Keratinocyte (primary cell): ENCODE measurements around the gene AMMECR1. TPM values are rescaled to one million over a fixed set of nuclear protein-coding genes. Genes with fewer than 3 reads are reported as not detected.

Experiments used
- DNase-seq: peaks from one replicate; pipeline ENCODE4 v3.0.0-alpha.2; 2011; ENCODE audit warnings: low read depth, missing footprints, low spot score
- FAIRE-seq: peaks from 2 replicates; lab custom pipeline; 2011; peaks lifted over from hg19 to GRCh38; lab: Jason Lieb, UNC
- H2AFZ ChIP-seq: 2 replicates; pipeline ENCODE4 v1.6.0; 2012; ENCODE audit warnings: low read length, control low read depth, inconsistent platforms; ENCODE audit not compliant: control insufficient read depth
- H3K27ac ChIP-seq: 2 replicates; pipeline ENCODE4 v1.5.1; 2011; ENCODE audit warnings: low read length; ENCODE audit not compliant: control insufficient read depth, insufficient read depth
- H3K27me3 ChIP-seq: 3 replicates; pipeline ENCODE4 v1.6.0; 2011; ENCODE audit warnings: low read length; ENCODE audit not compliant: control insufficient read depth, insufficient read depth; ENCODE audit errors: extremely low read depth
- H3K36me3 ChIP-seq, 2 experiments: 2 replicates in 1 of 2; 3 replicates in 1 of 2; pipeline ENCODE4 v1.5.1; 2011; ENCODE audit warnings: low read length in 2 of 2, mild to moderate bottlenecking in 1 of 2; ENCODE audit not compliant: control insufficient read depth in 2 of 2, insufficient read depth in 2 of 2; ENCODE audit errors: extremely low read depth in 1 of 2
- H3K4me1 ChIP-seq: 3 replicates; pipeline ENCODE4 v1.5.1; 2011; ENCODE audit warnings: low read length; ENCODE audit not compliant: control insufficient read depth, insufficient read depth; ENCODE audit errors: extremely low read depth
- H3K4me2 ChIP-seq: 3 replicates; pipeline ENCODE4 v1.6.0; 2011; ENCODE audit warnings: low read depth, low read length; ENCODE audit not compliant: control insufficient read depth, insufficient read depth; ENCODE audit errors: extremely low read depth
- H3K4me3 ChIP-seq, 3 experiments: fragments of 200-600 bp in 1 of 3; sonication (generic) in 1 of 3; 2 replicates in 2 of 3; 3 replicates in 1 of 3; pipeline ENCODE4 v1.5.1; 2011 to 2016; ENCODE audit warnings: low read length in 3 of 3, mild to moderate bottlenecking in 3 of 3, control low read depth in 2 of 3, inconsistent platforms in 1 of 3, low read depth in 1 of 3, mixed read lengths in 1 of 3, mixed run types in 1 of 3, moderate library complexity in 1 of 3; ENCODE audit not compliant: control insufficient read depth in 2 of 3, insufficient read depth in 2 of 3; ENCODE audit errors: extremely low read depth in 1 of 3
- H3K79me2 ChIP-seq: 2 replicates; pipeline ENCODE4 v1.6.0; 2012; ENCODE audit warnings: low read length; ENCODE audit not compliant: control insufficient read depth, insufficient read depth
- H3K9ac ChIP-seq: 3 replicates; pipeline ENCODE4 v1.6.0; 2011; ENCODE audit warnings: low read length; ENCODE audit not compliant: control insufficient read depth, insufficient read depth; ENCODE audit errors: extremely low read depth
- H3K9me1 ChIP-seq: 3 replicates; pipeline ENCODE4 v1.6.0; 2011; ENCODE audit warnings: low read length; ENCODE audit not compliant: control insufficient read depth, insufficient read depth; ENCODE audit errors: extremely low read depth
- H3K9me3 ChIP-seq: 2 replicates; pipeline ENCODE4 v1.5.1; 2012; ENCODE audit warnings: low read depth, low read length; ENCODE audit not compliant: control insufficient read depth
- H4K20me1 ChIP-seq: 3 replicates; pipeline ENCODE4 v1.6.0; 2011; ENCODE audit warnings: low read length; ENCODE audit not compliant: control insufficient read depth, insufficient read depth; ENCODE audit errors: extremely low read depth
- EZH2 ChIP-seq: IDR thresholded peaks from one replicate; pipeline ENCODE4 v1.6.1; 2012; ENCODE audit warnings: inconsistent platforms, mild to moderate bottlenecking, low read length, moderate library complexity
- dilution Hi-C: fragments of 300-500 bp; cut with MboI; formaldehyde crosslinking; loops from one replicate; pipeline ENCODE4 v1.7.0; 2020; ENCODE audit warnings: low sequenced_read_pairs; ENCODE audit not compliant: extremely low pct_ligation_motif_present
- polyA plus RNA-seq, 5 experiments: library from polyadenylated mRNA; depleted of rRNA in 3 of 5; stranded (reverse) in 3 of 5; stranded (forward) in 1 of 5; unstranded in 1 of 5; fragments of >200 nt; gene quantifications; 1 replicate in 1 of 5; 2 replicates in 3 of 5; 3 replicates in 1 of 5; pipeline versions ENCODE4 v1.2.1 to v1.2.3, GENCODE V29; 2011 to 2012; ENCODE audit warnings: missing spikeins in 2 of 5, low read depth in 1 of 5, low replicate concordance in 1 of 5
- TF ChIP-seq, protein P1 (sequence below), 3 experiments: IDR thresholded peaks in 1 of 3; conservative IDR thresholded peaks in 1 of 3; optimal IDR thresholded peaks in 1 of 3; 2 replicates in 2 of 3; 3 replicates in 1 of 3; pipeline versions ENCODE3 to v1.5.1; 2011; ENCODE audit warnings: low read length in 3 of 3, mild to moderate bottlenecking in 3 of 3, moderate library complexity in 2 of 3, control low read depth in 1 of 3, inconsistent platforms in 1 of 3; ENCODE audit not compliant: insufficient read depth in 2 of 3; ENCODE audit errors: extremely low read depth in 1 of 3

Gene AMMECR1
- polyA plus RNA-seq, 1 donor (not counting 4 experiments of a cell fraction or from before 2014, with no cell fraction given), result 15.5 TPM

DNA sequence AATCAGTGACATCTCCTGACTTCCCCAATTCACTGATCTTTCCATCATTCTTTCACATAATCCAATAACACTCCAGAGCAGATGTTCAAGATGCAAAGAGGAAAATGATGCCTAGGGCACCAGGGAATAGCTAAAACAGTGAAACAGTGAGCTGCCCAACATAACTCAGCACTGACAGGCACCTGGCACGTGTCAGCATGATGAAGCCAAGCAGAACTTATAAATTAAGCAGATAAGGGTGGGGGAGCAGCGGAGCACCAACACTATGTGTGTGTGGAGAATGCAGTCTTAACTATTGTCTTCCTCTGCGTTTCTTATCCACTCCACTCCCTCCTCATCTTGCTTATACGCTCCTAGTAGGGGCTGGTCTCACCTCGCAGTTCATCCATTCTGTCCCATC lies 89.4 kb downstream of the AMMECR1 start:
- DNase-seq (no peak), FAIRE-seq (no peak)
- peak overlapping the region; percentile 27 for H3K4me2 ChIP-seq
- no peaks in the 10 kb centered on the region for H3K9me1 ChIP-seq
- H3K79me2 ChIP-seq, result peaks cover 3% of the 10 kb centered on the region
- no peak overlapping the region for H3K4me3 ChIP-seq
- H3K4me1 ChIP-seq, result peaks cover 18% of the 10 kb centered on the region
- no peaks in the 10 kb centered on the region for H3K9me3 ChIP-seq
- no peaks in the 10 kb centered on the region for H3K36me3 ChIP-seq
- H4K20me1 ChIP-seq, result no peaks in the 10 kb centered on the region
- dilution Hi-C loops, result no loop called here
- H3K27ac ChIP-seq, result peak overlapping the region; percentile 88
- H3K9ac ChIP-seq, result no peak overlapping the region
- H2AFZ ChIP-seq, result no peak overlapping the region
- TF ChIP-seq, protein P1, sequence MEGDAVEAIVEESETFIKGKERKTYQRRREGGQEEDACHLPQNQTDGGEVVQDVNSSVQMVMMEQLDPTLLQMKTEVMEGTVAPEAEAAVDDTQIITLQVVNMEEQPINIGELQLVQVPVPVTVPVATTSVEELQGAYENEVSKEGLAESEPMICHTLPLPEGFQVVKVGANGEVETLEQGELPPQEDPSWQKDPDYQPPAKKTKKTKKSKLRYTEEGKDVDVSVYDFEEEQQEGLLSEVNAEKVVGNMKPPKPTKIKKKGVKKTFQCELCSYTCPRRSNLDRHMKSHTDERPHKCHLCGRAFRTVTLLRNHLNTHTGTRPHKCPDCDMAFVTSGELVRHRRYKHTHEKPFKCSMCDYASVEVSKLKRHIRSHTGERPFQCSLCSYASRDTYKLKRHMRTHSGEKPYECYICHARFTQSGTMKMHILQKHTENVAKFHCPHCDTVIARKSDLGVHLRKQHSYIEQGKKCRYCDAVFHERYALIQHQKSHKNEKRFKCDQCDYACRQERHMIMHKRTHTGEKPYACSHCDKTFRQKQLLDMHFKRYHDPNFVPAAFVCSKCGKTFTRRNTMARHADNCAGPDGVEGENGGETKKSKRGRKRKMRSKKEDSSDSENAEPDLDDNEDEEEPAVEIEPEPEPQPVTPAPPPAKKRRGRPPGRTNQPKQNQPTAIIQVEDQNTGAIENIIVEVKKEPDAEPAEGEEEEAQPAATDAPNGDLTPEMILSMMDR (optimal IDR thresholded peaks at IDR 0.05 in 1 of 3, IDR thresholded peaks at IDR 0.05 in 1 of 3, conservative IDR thresholded peaks at IDR 0.05 in 1 of 3; ENCODE audit: extremely low read depth in 1 of 3, insufficient read depth in 2 of 3, low read length in 3 of 3), result no peak
- TF ChIP-seq EZH2, result no peak
- H3K27me3 ChIP-seq, result no peaks in the 10 kb centered on the region

DNA sequence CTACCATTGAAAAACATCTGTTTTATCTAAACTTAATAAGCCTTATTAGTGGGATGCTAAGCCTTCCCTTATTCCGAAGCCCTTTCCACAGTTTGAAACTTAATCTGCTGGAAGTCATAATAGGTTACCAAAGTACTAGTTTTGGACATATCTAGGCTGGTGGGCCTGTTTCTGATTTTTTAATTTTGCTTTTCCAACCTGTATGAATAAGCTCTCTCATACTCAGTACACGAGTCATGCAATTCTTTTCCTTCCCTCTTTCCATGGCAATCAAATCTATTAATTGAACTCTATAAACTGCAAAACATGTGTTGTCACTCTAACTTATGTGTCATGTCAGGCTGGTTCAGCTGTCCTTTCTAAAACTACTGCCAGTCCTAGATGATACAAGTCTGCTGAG lies 91.0 kb downstream of the AMMECR1 start:
- H3K27ac ChIP-seq, result peak overlapping the region; percentile 47
- dilution Hi-C loops, result no loop called here

More for the DNA sequence above, 91.0 kb downstream of the AMMECR1 start:
- FAIRE-seq (no peak), DNase-seq (no peak)
- Histone ChIP-seq H3K79me2 (peaks cover 3% of the 10 kb centered on the region), H3K4me3 (no peak overlapping the region), H3K27me3 (no peaks in the 10 kb centered on the region), H3K4me2 (no peak overlapping the region), H3K36me3 (no peaks in the 10 kb centered on the region), H4K20me1 (no peaks in the 10 kb centered on the region), H3K4me1 (peaks cover 18% of the 10 kb centered on the region), H3K9me3 (no peaks in the 10 kb centered on the region), H3K9ac (no peak overlapping the region), H3K9me1 (no peaks in the 10 kb centered on the region), H2AFZ (no peak overlapping the region)
- TF ChIP-seq, protein P1 (optimal IDR thresholded peaks at IDR 0.05 in 1 of 3, IDR thresholded peaks at IDR 0.05 in 1 of 3, conservative IDR thresholded peaks at IDR 0.05 in 1 of 3; ENCODE audit: extremely low read depth in 1 of 3, insufficient read depth in 2 of 3, low read length in 3 of 3), result no peak
- no peak for TF ChIP-seq EZH2
